HL-60 (cell line): Measurements from ENCODE around the gene SAE1.

ENCODE experiments used
- GABPA ChIP-seq: IDR thresholded peaks from 2 replicates; pipeline ENCODE4 v1.6.1; 2012; ENCODE audit warnings: low read depth
- POLR2AphosphoS5 ChIP-seq: IDR thresholded peaks from 2 replicates; pipeline ENCODE4 v1.6.1; 2012; ENCODE audit warnings: low read depth
- TF ChIP-seq, protein P1 (sequence below): IDR thresholded peaks from one replicate; pipeline ENCODE4 v1.5.1; 2011; ENCODE audit warnings: low read length, control low read depth, inconsistent platforms; ENCODE audit not compliant: insufficient read depth

DNA sequence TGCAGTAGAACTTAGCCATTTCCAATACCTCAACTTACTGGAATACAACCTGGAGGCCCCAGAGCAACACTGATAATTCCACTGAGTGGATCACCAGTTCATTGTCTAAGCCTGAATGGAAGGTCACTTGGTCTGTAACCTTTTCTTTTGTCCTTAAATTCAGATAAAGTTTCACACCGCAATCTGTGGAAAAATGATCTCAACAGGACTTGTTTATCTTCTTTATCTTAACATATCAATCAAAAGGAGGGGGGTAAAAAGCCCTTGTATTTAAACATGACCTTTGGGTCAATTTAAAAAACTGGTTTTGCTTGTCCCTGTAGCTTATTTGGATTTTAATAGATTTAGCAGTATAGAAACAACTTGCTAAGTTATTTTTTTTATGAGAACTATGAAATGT lies 21.6 kb downstream of the SAE1 start:
- TF ChIP-seq, protein P1, sequence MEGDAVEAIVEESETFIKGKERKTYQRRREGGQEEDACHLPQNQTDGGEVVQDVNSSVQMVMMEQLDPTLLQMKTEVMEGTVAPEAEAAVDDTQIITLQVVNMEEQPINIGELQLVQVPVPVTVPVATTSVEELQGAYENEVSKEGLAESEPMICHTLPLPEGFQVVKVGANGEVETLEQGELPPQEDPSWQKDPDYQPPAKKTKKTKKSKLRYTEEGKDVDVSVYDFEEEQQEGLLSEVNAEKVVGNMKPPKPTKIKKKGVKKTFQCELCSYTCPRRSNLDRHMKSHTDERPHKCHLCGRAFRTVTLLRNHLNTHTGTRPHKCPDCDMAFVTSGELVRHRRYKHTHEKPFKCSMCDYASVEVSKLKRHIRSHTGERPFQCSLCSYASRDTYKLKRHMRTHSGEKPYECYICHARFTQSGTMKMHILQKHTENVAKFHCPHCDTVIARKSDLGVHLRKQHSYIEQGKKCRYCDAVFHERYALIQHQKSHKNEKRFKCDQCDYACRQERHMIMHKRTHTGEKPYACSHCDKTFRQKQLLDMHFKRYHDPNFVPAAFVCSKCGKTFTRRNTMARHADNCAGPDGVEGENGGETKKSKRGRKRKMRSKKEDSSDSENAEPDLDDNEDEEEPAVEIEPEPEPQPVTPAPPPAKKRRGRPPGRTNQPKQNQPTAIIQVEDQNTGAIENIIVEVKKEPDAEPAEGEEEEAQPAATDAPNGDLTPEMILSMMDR, result no peak
- TF ChIP-seq POLR2AphosphoS5, result no peak
- no peak for TF ChIP-seq GABPA
